HepG2 (cell line): Measurements from ENCODE around the gene COX7A1. TPM values are rescaled to one million over a fixed set of nuclear protein-coding genes. Genes with fewer than 3 reads are reported as not detected.

Source experiments
- ELF1 ChIP-seq: sonication (generic); formaldehyde crosslinking; IDR thresholded peaks from 2 replicates; pipeline ENCODE4 v1.4.0; 2020; ENCODE audit warnings: missing genetic modification reagents
- ETS1 ChIP-seq: sonication (generic); formaldehyde crosslinking; IDR thresholded peaks from 2 replicates; pipeline ENCODE4 v1.4.0; 2020; ENCODE audit warnings: missing genetic modification reagents
- GPN1 ChIP-seq: sonication (generic); formaldehyde crosslinking; IDR thresholded peaks from 2 replicates; pipeline ENCODE4 v1.5.1; 2020; ENCODE audit warnings: missing genetic modification reagents, borderline replicate concordance
- GRHL1 ChIP-seq: sonication (generic); formaldehyde crosslinking; conservative IDR thresholded peaks from 2 replicates; pipeline ENCODE4 v1.8.0; 2022; ENCODE audit warnings: missing genetic modification reagents
- HNF4G ChIP-seq, 2 experiments: sonication (generic) in 1 of 2; formaldehyde crosslinking in 1 of 2; IDR thresholded peaks; 2 replicates each; pipeline versions ENCODE4 v1.4.0 to v1.6.1; 2011 to 2020; ENCODE audit warnings: borderline replicate concordance in 2 of 2, low read depth in 2 of 2, mild to moderate bottlenecking in 2 of 2, low read length in 1 of 2, missing genetic modification reagents in 1 of 2, moderate library complexity in 1 of 2
- JUN ChIP-seq: sonication (generic); formaldehyde crosslinking; IDR thresholded peaks from 2 replicates; pipeline ENCODE4 v1.4.0; 2020; ENCODE audit warnings: mild to moderate bottlenecking, missing genetic modification reagents
- KAT7 ChIP-seq: IDR thresholded peaks from 2 replicates; pipeline ENCODE4 v1.6.1; 2018; ENCODE audit warnings: borderline replicate concordance, missing compliant biosample characterization
- MEIS1 ChIP-seq: sonication (generic); formaldehyde crosslinking; IDR thresholded peaks from 2 replicates; pipeline ENCODE4 v1.9.0; 2021; ENCODE audit warnings: mild to moderate bottlenecking, missing genetic modification reagents, moderate library complexity, borderline replicate concordance
- MTF1 ChIP-seq: sonication (generic); formaldehyde crosslinking; IDR thresholded peaks from 2 replicates; pipeline ENCODE4 v1.5.0; 2020; ENCODE audit warnings: missing genetic modification reagents
- NBN ChIP-seq: fragments of 450-650 bp; conservative IDR thresholded peaks from 2 replicates; pipeline ENCODE4 v1.6.1; 2017
- PBX3 ChIP-seq: sonication (generic); formaldehyde crosslinking; IDR thresholded peaks from 2 replicates; pipeline ENCODE4 v1.8.1; 2023; ENCODE audit warnings: missing genetic modification reagents, inconsistent platforms, borderline replicate concordance
- RAD51 ChIP-seq: fragments of 450-650 bp; IDR thresholded peaks from 2 replicates; pipeline ENCODE4 v1.6.1; 2016; ENCODE audit warnings: borderline replicate concordance
- SPEN ChIP-seq: sonication (generic); formaldehyde crosslinking; IDR thresholded peaks from 2 replicates; pipeline ENCODE4 v1.5.1; 2020; ENCODE audit warnings: low read depth, mild to moderate bottlenecking, missing genetic modification reagents
- TEAD3 ChIP-seq: optimal IDR thresholded peaks from 2 replicates; pipeline ENCODE3; 2016; ENCODE audit warnings: borderline replicate concordance
- TOE1 ChIP-seq: sonication (generic); formaldehyde crosslinking; IDR thresholded peaks from 2 replicates; pipeline ENCODE4 v1.4.0; 2020; ENCODE audit warnings: mild to moderate bottlenecking, missing genetic modification reagents
- TRIM24 ChIP-seq: sonication (generic); formaldehyde crosslinking; IDR thresholded peaks from 2 replicates; pipeline ENCODE4 v1.8.0; 2022; ENCODE audit warnings: mild to moderate bottlenecking, missing genetic modification reagents
- ZBTB21 ChIP-seq: sonication (generic); formaldehyde crosslinking; IDR thresholded peaks from 2 replicates; pipeline ENCODE4 v1.4.0; 2020; ENCODE audit warnings: missing genetic modification reagents
- ZBTB44 ChIP-seq: sonication (generic); formaldehyde crosslinking; IDR thresholded peaks from 2 replicates; pipeline ENCODE4 v1.4.0; 2020; ENCODE audit warnings: missing genetic modification reagents
- ZFAT ChIP-seq: sonication (generic); formaldehyde crosslinking; conservative IDR thresholded peaks from 2 replicates; pipeline ENCODE4 v1.8.1; 2023; ENCODE audit warnings: missing genetic modification reagents, inconsistent platforms
- ZFP82 ChIP-seq: sonication (generic); formaldehyde crosslinking; IDR thresholded peaks from 2 replicates; pipeline ENCODE4 v1.5.1; 2020; ENCODE audit warnings: mild to moderate bottlenecking, missing genetic modification reagents, borderline replicate concordance
- ZNF124 ChIP-seq: sonication (generic); formaldehyde crosslinking; IDR thresholded peaks from 2 replicates; pipeline ENCODE4 v1.4.0; 2020; ENCODE audit warnings: missing genetic modification reagents
- ZNF430 ChIP-seq: sonication (generic); formaldehyde crosslinking; IDR thresholded peaks from 2 replicates; pipeline ENCODE4 v1.9.0; 2021; ENCODE audit warnings: mild to moderate bottlenecking, missing genetic modification reagents
- polyA plus RNA-seq, 8 experiments: library from polyadenylated mRNA; depleted of rRNA in 3 of 8; stranded (reverse) in 7 of 8; unstranded in 1 of 8; fragments of >200 nt; fragmentation: Illumina TruSeq in 4 of 8; extraction: Trizol in 4 of 8; gene quantifications; 2 replicates each; pipeline versions ENCODE4 v1.2.1 to v1.2.3, GENCODE V29; 2011 to 2016; ENCODE audit warnings: low read depth in 4 of 8, missing spikeins in 1 of 8, mixed read lengths in 1 of 8; ENCODE audit not compliant: insufficient read depth in 1 of 8
- total RNA-seq, 5 experiments: library from RNA; depleted of rRNA; stranded (reverse); fragments of >200 nt; fragmentation: Illumina TruSeq; extraction: Trizol; gene quantifications; 2 replicates each; pipeline ENCODE4 v1.2.3, GENCODE V29; 2016; ENCODE audit warnings: low read depth in 1 of 5
- TF ChIP-seq, protein P1 (sequence below): IDR thresholded peaks from 2 replicates; pipeline ENCODE4 v1.6.1; 2016; ENCODE audit warnings: missing compliant biosample characterization, missing genetic modification reagents, borderline replicate concordance

The COX7A1 gene
- total and polyA plus RNA-seq, 2 of the 13 experiments (the other 11 are each of a cell fraction or from before 2014, with no cell fraction given), result not detected

DNA sequence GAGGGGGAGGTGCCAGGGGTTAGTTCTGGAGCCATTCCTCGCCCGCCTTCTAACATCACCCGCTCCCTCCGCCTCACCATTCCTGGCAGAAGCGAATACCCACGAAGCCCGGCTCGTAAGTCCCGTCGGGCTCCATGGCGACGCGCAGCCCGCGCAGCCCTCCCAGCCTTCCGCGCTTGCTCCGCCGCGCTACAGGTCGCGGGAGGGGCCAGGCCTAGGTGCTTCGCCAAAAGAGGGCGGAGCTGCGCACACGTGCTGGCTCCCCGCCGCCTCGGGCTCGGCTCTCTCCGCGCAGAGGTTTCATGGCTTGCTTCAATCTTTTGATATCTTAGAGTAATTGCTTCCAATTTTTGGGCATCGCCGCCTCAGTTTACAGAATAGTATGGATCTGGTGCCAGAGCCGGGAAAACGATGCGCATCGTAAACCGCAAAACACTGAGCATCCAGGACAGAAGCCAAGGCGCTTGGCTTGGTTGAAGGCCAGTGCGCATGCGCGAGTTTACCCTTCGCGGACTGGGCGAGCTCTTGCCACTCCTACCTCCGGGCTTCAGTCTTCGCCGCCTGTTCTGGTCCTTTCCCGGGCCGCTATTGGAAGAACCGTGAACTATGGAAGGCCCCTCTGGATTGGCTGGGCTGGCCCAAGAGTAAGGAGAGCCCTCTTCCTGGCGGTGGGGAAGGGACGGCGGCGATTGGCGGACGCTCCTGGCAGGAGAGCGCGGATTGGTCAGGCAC is 37.4 kb downstream of the COX7A1 start, which contains the start of gene POLR2I (continued):
- no peak for TF ChIP-seq GRHL1 (CRISPR knock-in tag)
- no peak for TF ChIP-seq TRIM24 (CRISPR knock-in tag)
- peak; percentile 23; the same call in 1 of the 2 replicates for TF ChIP-seq ZFP82 (CRISPR knock-in tag)
- TF ChIP-seq, protein P1, sequence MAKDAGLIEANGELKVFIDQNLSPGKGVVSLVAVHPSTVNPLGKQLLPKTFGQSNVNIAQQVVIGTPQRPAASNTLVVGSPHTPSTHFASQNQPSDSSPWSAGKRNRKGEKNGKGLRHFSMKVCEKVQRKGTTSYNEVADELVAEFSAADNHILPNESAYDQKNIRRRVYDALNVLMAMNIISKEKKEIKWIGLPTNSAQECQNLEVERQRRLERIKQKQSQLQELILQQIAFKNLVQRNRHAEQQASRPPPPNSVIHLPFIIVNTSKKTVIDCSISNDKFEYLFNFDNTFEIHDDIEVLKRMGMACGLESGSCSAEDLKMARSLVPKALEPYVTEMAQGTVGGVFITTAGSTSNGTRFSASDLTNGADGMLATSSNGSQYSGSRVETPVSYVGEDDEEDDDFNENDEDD (CRISPR knock-in tag), result peak; percentile 97
- TF ChIP-seq ZBTB44 (CRISPR knock-in tag), result peak; percentile 87; the same call in 1 of the 2 replicates
- TF ChIP-seq TEAD3 (CRISPR knock-in tag), result peak; percentile 47
- TF ChIP-seq ZBTB21 (CRISPR knock-in tag), result peak; percentile 54
- no peak for TF ChIP-seq RAD51
- TF ChIP-seq MEIS1 (CRISPR knock-in tag), result no peak
- TF ChIP-seq HNF4G (IDR thresholded peaks at IDR 0.05; ENCODE audit: borderline replicate concordance, low read depth, low read length), result no peak
- TF ChIP-seq HNF4G (CRISPR knock-in tag; IDR thresholded peaks at IDR 0.05; ENCODE audit: borderline replicate concordance, low read depth), result no peak
- TF ChIP-seq ZNF430 (CRISPR knock-in tag), result peak; percentile 88
- TF ChIP-seq SPEN, result peak; percentile 64; the same call in 1 of the 2 replicates
- 0 out of 2 replicates have a peak, but pooled peaks have one; percentile 78 for TF ChIP-seq TOE1 (CRISPR knock-in tag)
- peak; percentile 76 for TF ChIP-seq ELF1
- no peak for TF ChIP-seq NBN
- TF ChIP-seq MTF1 (CRISPR knock-in tag), result no peak
- TF ChIP-seq GPN1 (CRISPR knock-in tag), result 0 out of 2 replicates have a peak, but pooled peaks have one; percentile 41
- TF ChIP-seq PBX3, result peak; percentile 91
- peak; percentile 54; the same call in 1 of the 2 replicates for TF ChIP-seq ETS1 (CRISPR knock-in tag)
- peak; percentile 50; the same call in 1 of the 2 replicates for TF ChIP-seq JUN (CRISPR knock-in tag)
- no peak for TF ChIP-seq ZFAT
- TF ChIP-seq KAT7 (CRISPR knock-in tag), result 0 out of 2 replicates have a peak, but pooled peaks have one; percentile 37
- TF ChIP-seq ZNF124 (CRISPR knock-in tag), result peak; percentile 51; the same call in 1 of the 2 replicates
